A549 (cell line): ENCODE results near the gene RHBDD3. TPM values are rescaled to one million over a fixed set of nuclear protein-coding genes. Genes with fewer than 3 reads are reported as not detected.

ENCODE experiments used
- ATAC-seq, 2 experiments: fragments of 200-7000 bp in 1 of 2; fragments of >200 bp in 1 of 2; cut with Nextera tagmentation in 1 of 2; cut with Tn5 transposase in 1 of 2; 3 replicates each; pipeline versions ENCODE4 v1.8.0 to v1.9.1; 2018 to 2020; ENCODE audit warnings: mild to moderate bottlenecking in 1 of 2, moderate library complexity in 1 of 2
- CTCF ChIA-PET: fragments of 300-600 bp; sonication (Branson Sonifier 250); formaldehyde crosslinking; extraction: SDS; loops from one replicate; lab custom pipeline; 2021; ENCODE audit warnings: antibody characterized with exemption, inconsistent platforms; lab: Yijun Ruan, JAX
- POLR2A ChIA-PET: fragments of 350-600 bp; formaldehyde crosslinking; extraction: SDS; loops from one replicate; lab custom pipeline; 2021; ENCODE audit warnings: antibody characterized with exemption, inconsistent platforms; lab: Yijun Ruan, JAX
- DNase-seq, 2 experiments: peaks; one replicate each; pipeline versions ENCODE4 v3.0.0 to v3.0.0-alpha.2; 2011 to 2016; ENCODE audit warnings: low read depth in 1 of 2, low spot score in 1 of 2
- FAIRE-seq: peaks from 2 replicates; lab custom pipeline; 2011; peaks lifted over from hg19 to GRCh38; lab: Jason Lieb, UNC
- H3K27ac ChIP-seq, 2 experiments: fragments of >200 bp; sonication (Bioruptor Twin); formaldehyde crosslinking; 3 replicates each; pipeline ENCODE4 v1.5.1; 2016 to 2017
- H3K4me1 ChIP-seq: fragments of >200 bp; sonication (Bioruptor Twin); formaldehyde crosslinking; 3 replicates; pipeline ENCODE4 v1.6.1; 2016
- H3K4me2 ChIP-seq: fragments of >200 bp; sonication (Bioruptor Twin); formaldehyde crosslinking; 3 replicates; pipeline ENCODE4 v1.6.1; 2016
- H3K4me3 ChIP-seq: fragments of >200 bp; sonication (Bioruptor Twin); formaldehyde crosslinking; 3 replicates; pipeline ENCODE4 v1.5.1; 2016
- H3K9me3 ChIP-seq: fragments of >200 bp; sonication (Bioruptor Twin); formaldehyde crosslinking; 3 replicates; pipeline ENCODE4 v1.6.1; 2016
- CBX8 ChIP-seq: fragments of 200-600 bp; sonication (generic); IDR thresholded peaks from 2 replicates; pipeline ENCODE4 v1.6.1; 2016
- EHMT2 ChIP-seq: fragments of 200-600 bp; sonication (generic); IDR thresholded peaks from 2 replicates; pipeline ENCODE4 v1.6.1; 2016; ENCODE audit warnings: antibody characterized with exemption, low read depth, mild to moderate bottlenecking, moderate library complexity
- FOSL2 ChIP-seq, 2 experiments: fragments of 450-650 bp in 1 of 2; fragments of >200 bp in 1 of 2; sonication (Bioruptor Twin) in 1 of 2; formaldehyde crosslinking; IDR thresholded peaks; 2 replicates each; pipeline versions ENCODE4 v1.5.0 to v1.6.1; 2016 to 2020; ENCODE audit warnings: mild to moderate bottlenecking in 1 of 2, moderate library complexity in 1 of 2
- HEYL ChIP-seq: fragments of 250-450 bp; sonication (Bioruptor Pico); IDR thresholded peaks from 2 replicates; pipeline ENCODE4 v1.8.0; 2021; ENCODE audit warnings: mild to moderate bottlenecking, moderate library complexity
- HOXA7 ChIP-seq: fragments of 250-450 bp; sonication (Bioruptor Pico); IDR thresholded peaks from 2 replicates; pipeline ENCODE4 v1.5.0; 2020; ENCODE audit warnings: mild to moderate bottlenecking, moderate library complexity
- HOXB5 ChIP-seq: fragments of 250-450 bp; sonication (Bioruptor Pico); IDR thresholded peaks from 2 replicates; pipeline ENCODE4 v1.5.0; 2020; ENCODE audit warnings: mild to moderate bottlenecking, moderate library complexity
- KDM5A ChIP-seq: fragments of 200-600 bp; sonication (generic); IDR thresholded peaks from 2 replicates; pipeline ENCODE4 v1.6.1; 2016; ENCODE audit warnings: antibody characterized with exemption, mild to moderate bottlenecking
- POLR2AphosphoS2 ChIP-seq: conservative IDR thresholded peaks from 2 replicates; pipeline ENCODE4 v1.6.1; 2012; ENCODE audit warnings: low read length, improper control_type of control experiment, inconsistent platforms
- RAD21 ChIP-seq, 2 experiments: fragments of >200 bp in 1 of 2; sonication (Bioruptor Twin) in 1 of 2; formaldehyde crosslinking in 1 of 2; IDR thresholded peaks in 1 of 2; conservative IDR thresholded peaks in 1 of 2; 2 replicates in 1 of 2; 3 replicates in 1 of 2; pipeline ENCODE4 v1.6.1; 2012 to 2018; ENCODE audit warnings: inconsistent platforms in 1 of 2
- RNF2 ChIP-seq: fragments of 200-600 bp; sonication (generic); IDR thresholded peaks from 2 replicates; pipeline ENCODE4 v1.6.1; 2016; ENCODE audit warnings: low read depth, mild to moderate bottlenecking, antibody characterized with exemption, moderate library complexity, borderline replicate concordance
- TFCP2L1 ChIP-seq: fragments of 250-450 bp; sonication (Bioruptor Pico); IDR thresholded peaks from 2 replicates; pipeline ENCODE4 v1.5.0; 2021; ENCODE audit warnings: mild to moderate bottlenecking
- ZFP36 ChIP-seq: fragments of 450-650 bp; IDR thresholded peaks from 2 replicates; pipeline ENCODE4 v1.6.1; 2014; ENCODE audit warnings: borderline replicate concordance; ENCODE audit not compliant: partially characterized antibody
- WGBS: methylation state at CpG from one replicate; pipeline ENCODE4 v1.1.6; 2017; ENCODE audit errors: missing lambda C conversion rate; 5-methylcytosine and 5-hydroxymethylcytosine counted together
- polyA plus RNA-seq, 4 experiments: library from polyadenylated mRNA; depleted of rRNA in 3 of 4; stranded (reverse); fragments of >200 nt; fragmentation: RNase III in 1 of 4; extraction: RNeasy Plus Mini Kit Qiagen cat#74134 plus additional on column Dnase treatment in 1 of 4; gene quantifications; 2 replicates in 3 of 4; 3 replicates in 1 of 4; pipeline ENCODE4 v1.2.3, GENCODE V29; 2011 to 2017
- TF ChIP-seq, protein P1 (sequence below): fragments of 150-350 bp; IDR thresholded peaks from 2 replicates; pipeline ENCODE4 v1.6.1; 2014; ENCODE audit warnings: low read depth, mild to moderate bottlenecking, low read length

Gene RHBDD3
- polyA plus RNA-seq, 2 of the 4 experiments (the other 2 are of a cell fraction): 10.2 to 20.8 TPM

DNA sequence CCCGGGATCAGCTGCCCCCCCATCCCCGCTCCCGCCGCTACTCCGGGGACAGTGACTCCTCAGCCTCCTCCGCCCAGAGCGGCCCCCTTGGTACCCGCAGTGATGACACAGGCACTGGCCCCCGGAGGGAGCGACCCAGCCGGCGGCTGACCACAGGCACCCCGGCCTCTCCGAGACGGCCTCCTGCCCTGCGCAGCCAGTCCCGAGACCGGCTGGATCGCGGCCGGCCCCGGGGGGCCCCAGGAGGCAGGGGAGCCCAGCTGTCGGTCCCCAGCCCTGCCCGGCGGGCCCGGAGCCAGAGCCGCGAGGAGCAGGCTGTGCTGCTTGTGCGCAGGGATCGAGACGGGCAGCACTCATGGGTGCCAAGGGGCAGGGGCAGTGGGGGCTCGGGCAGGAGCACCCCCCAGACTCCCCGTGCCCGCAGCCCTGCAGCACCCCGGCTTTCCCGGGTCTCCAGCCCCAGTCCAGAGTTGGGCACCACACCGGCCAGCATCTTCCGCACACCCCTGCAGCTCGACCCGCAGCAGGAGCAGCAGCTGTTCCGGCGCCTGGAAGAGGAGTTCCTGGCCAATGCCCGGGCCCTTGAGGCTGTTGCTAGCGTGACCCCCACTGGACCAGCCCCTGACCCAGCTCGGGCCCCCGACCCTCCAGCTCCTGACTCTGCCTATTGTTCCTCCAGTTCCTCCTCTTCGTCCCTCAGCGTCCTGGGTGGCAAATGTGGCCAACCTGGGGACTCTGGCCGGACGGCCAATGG is 43.9 kb upstream of the RHBDD3 start:
- POLR2A ChIA-PET: no interaction called here
- peak overlapping the region; percentile 82 for H3K4me2 ChIP-seq
- CTCF ChIA-PET: interaction anchor here (1.4 to 2.9 kb wide), 3 partner anchors 9 to 48 kb away, joined by 4 to 13 read pairs (median 11); no protein-coding TSS in a partner anchor
- peaks cover 46% of the 10 kb centered on the region for H3K4me1 ChIP-seq
- no peak for DNase-seq
- H3K27ac ChIP-seq: peak overlapping the region in 1 of 2 experiments; percentile 69; a peak in 3 of 6 replicates
- TF ChIP-seq HOXB5 (CRISPR knock-in tag) (no peak), EHMT2 (no peak), KDM5A (no peak), TFCP2L1 (CRISPR knock-in tag) (no peak), ZFP36 (no peak)
- TF ChIP-seq, protein P1, sequence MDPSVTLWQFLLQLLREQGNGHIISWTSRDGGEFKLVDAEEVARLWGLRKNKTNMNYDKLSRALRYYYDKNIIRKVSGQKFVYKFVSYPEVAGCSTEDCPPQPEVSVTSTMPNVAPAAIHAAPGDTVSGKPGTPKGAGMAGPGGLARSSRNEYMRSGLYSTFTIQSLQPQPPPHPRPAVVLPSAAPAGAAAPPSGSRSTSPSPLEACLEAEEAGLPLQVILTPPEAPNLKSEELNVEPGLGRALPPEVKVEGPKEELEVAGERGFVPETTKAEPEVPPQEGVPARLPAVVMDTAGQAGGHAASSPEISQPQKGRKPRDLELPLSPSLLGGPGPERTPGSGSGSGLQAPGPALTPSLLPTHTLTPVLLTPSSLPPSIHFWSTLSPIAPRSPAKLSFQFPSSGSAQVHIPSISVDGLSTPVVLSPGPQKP: no peak
- FAIRE-seq: no peak
- 88% methylated on average over 13 of the region's 50 CpGs for WGBS
- H3K4me3 ChIP-seq: no peak overlapping the region
- no peak for ATAC-seq
- no peaks in the 10 kb centered on the region for H3K9me3 ChIP-seq

DNA sequence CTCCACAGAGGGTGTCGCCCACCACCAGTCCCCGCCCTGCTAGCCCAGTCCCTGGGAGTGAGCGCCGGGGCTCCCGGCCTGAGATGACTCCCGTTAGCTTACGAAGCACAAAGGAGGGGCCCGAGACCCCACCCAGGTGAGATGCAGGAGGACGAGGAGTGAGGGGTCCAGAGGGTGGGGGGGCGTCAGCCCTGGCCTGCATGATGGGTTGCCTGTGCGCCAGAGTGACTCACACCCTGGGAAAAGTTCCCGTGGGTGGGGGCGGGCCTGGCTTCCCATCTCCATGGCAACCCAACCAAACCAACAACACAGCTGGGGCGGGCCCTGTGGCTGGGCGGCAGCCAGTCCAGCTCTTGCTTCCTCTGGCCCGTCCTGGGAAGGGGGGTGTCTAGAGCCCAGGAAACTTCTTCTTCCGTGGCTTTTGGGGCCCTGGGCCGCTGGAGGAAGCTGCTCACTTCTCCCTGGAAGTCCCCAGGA is 43.1 kb upstream of the RHBDD3 start:
- peak overlapping the region; percentile 46 to 81; a peak in 4 of 6 replicates for H3K27ac ChIP-seq

DNA sequence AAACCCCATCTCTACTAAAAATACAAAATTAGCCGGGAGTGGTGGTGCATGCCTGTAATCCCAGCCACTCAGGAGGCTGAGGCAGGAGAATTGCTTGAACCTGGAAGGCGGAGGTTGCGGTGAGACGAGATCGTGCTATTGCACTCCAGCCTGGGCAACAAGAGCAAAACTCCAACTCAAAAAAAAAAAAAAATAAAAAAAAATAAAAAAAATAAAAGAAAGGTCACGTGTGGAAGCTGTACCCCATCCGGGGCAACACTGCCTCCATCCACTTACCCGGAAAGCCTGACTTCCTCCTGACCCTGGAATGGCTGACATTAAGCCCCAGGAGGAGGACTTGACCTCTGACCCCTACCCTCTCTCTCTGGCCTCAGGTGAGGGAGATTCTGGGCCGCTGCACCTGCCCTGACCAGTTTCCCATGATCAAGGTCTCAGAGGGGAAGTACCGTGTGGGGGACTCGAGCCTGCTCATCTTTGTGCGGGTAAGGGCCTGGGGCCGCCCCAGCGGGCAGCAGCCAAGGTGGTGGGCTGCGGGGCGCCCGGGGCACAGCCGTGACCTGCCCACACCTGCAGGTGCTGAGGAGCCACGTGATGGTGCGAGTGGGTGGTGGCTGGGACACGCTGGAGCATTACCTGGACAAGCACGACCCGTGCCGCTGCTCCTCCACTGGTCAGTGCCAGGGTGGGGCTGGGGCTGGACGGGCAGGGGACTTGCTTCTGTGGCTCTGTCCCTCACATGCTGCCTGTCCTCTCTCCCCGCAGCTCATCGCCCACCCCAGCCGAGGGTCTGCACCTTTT is 42.5 kb upstream of the RHBDD3 start:
- ChIA-PET CTCF (interaction anchor here (2.8 to 2.9 kb wide), 2 partner anchors 10 to 49 kb away, joined by 11 to 13 read pairs; no protein-coding TSS in a partner anchor), POLR2A (no interaction called here)
- peaks cover 50% of the 10 kb centered on the region for H3K4me1 ChIP-seq
- 62% methylated on average over 16 of the region's 28 CpGs for WGBS
- no peak overlapping the region for H3K4me3 ChIP-seq
- DNase-seq (no peak), FAIRE-seq (no peak), ATAC-seq (peak in 1 of 2 experiments; percentile 0; a peak in 2 of 6 replicates)
- peak overlapping the region; percentile 46 to 81; a peak in 4 of 6 replicates for H3K27ac ChIP-seq
- peak overlapping the region; percentile 82 for H3K4me2 ChIP-seq
- no peak for TF ChIP-seq FOSL2 (IDR thresholded peaks at IDR 0.05)
- no peak for TF ChIP-seq FOSL2 (CRISPR knock-in tag; IDR thresholded peaks at IDR 0.05)
- no peak for TF ChIP-seq ZFP36
- no peak for TF ChIP-seq HOXA7
- no peak for TF ChIP-seq HEYL (CRISPR knock-in tag)
- TF ChIP-seq KDM5A: no peak
- no peaks in the 10 kb centered on the region for H3K9me3 ChIP-seq

More for the DNA sequence above, 43.1 kb upstream of the RHBDD3 start:
- no peak for TF ChIP-seq RNF2
- no peak for TF ChIP-seq FOSL2 (IDR thresholded peaks at IDR 0.05)
- TF ChIP-seq FOSL2 (CRISPR knock-in tag; IDR thresholded peaks at IDR 0.05): peak; percentile 82
- no peak for TF ChIP-seq RAD21 (conservative IDR thresholded peaks at IDR 0.05 in 1 of 2, IDR thresholded peaks at IDR 0.05 in 1 of 2)
- no peak for TF ChIP-seq CBX8
- TF ChIP-seq POLR2AphosphoS2: no peak
- peak; percentile 88 to 91 for DNase-seq
- WGBS: 17% methylated on average over 6 of the region's 18 CpGs
- POLR2A ChIA-PET: no interaction called here
- CTCF ChIA-PET: interaction anchor here (2.8 to 2.9 kb wide), 2 partner anchors 10 to 49 kb away, joined by 11 to 13 read pairs; no protein-coding TSS in a partner anchor
- peak; percentile 57 to 72 for ATAC-seq
- H3K4me3 ChIP-seq: no peak overlapping the region
- peaks cover 47% of the 10 kb centered on the region for H3K4me1 ChIP-seq
- no peaks in the 10 kb centered on the region for H3K9me3 ChIP-seq
- FAIRE-seq: no peak
- peak overlapping the region; percentile 82 for H3K4me2 ChIP-seq
